ENCODE results near the gene ASTN1.

GRCh38 chr1:176976225-176976624 lies 188.3 kb downstream of the ASTN1 start:
- TF ChIP-seq RAD21 (IDR thresholded peaks at IDR 0.05; ENCODE audit: low read length) (no peak), CTCF (conservative IDR thresholded peaks at IDR 0.05; ENCODE audit: low read depth, low read length) (no peak), POLR2A (IDR thresholded peaks at IDR 0.05; ENCODE audit: low read depth, low read length) (no peak), CEBPB (IDR thresholded peaks at IDR 0.05; ENCODE audit: low read depth, low read length) (no peak)

All from IMR-90 (cell line).